ES-I3 (cell line): ENCODE data around the gene KRABD2.

Experiments
- H3K36me3 ChIP-seq: 2 replicates; pipeline ENCODE4 v1.6.1; 2013; ENCODE audit warnings: mild to moderate bottlenecking, low read length, control low read depth, moderate library complexity; ENCODE audit not compliant: insufficient read depth
- H3K4me1 ChIP-seq: 2 replicates; pipeline ENCODE4 v1.6.1; 2013; ENCODE audit warnings: mild to moderate bottlenecking, control low read depth, low read length; ENCODE audit not compliant: insufficient read depth
- H3K9ac ChIP-seq: 2 replicates; pipeline ENCODE4 v1.6.1; 2013; ENCODE audit warnings: low read depth, mild to moderate bottlenecking, low read length, moderate library complexity
- H3K9me3 ChIP-seq: 2 replicates; pipeline ENCODE4 v1.6.1; 2013; ENCODE audit warnings: mild to moderate bottlenecking, low read length, moderate library complexity; ENCODE audit not compliant: control insufficient read depth, insufficient read depth

KRABD2 gene

GRCh38 chr17:8376271-8377067 is at the start of gene KRABD2:
Gene KRABD2 (minus strand): TSS chr17:8376704.
- peaks cover 9% of the 10 kb centered on the region for H3K4me1 ChIP-seq
- peaks cover 34% of the 10 kb centered on the region for H3K36me3 ChIP-seq
- H3K9me3 ChIP-seq = no peaks in the 10 kb centered on the region; the same call in 1 of the 2 replicates
- peak within 1 kb of the TSS; percentile 85 for H3K9ac ChIP-seq

- Histone ChIP-seq H3K4me1 (no peaks in the 10 kb centered on the region), H3K36me3 (no peaks in the 10 kb centered on the region), H3K9ac (no peak overlapping the region), H3K9me3 (no peaks in the 10 kb centered on the region)
Measured at GRCh38 chr17:8421571-8421970, 45.1 kb upstream of the KRABD2 start.

GRCh38 chr17:8420041-8420934 is 43.8 kb upstream of the KRABD2 start:
- Histone ChIP-seq H3K9ac (no peak overlapping the region), H3K9me3 (no peaks in the 10 kb centered on the region), H3K36me3 (no peaks in the 10 kb centered on the region), H3K4me1 (no peaks in the 10 kb centered on the region)

GRCh38 chr17:8419305-8419704 is 42.8 kb upstream of the KRABD2 start:
- Histone ChIP-seq H3K4me1 (no peaks in the 10 kb centered on the region), H3K36me3 (no peaks in the 10 kb centered on the region), H3K9me3 (no peaks in the 10 kb centered on the region), H3K9ac (no peak overlapping the region)

GRCh38 chr17:8418471-8418870 is 42.0 kb upstream of the KRABD2 start:
- Histone ChIP-seq H3K9ac (no peak overlapping the region), H3K9me3 (no peaks in the 10 kb centered on the region)

GRCh38 chr17:8417806-8418205 is 41.3 kb upstream of the KRABD2 start:
- Histone ChIP-seq H3K9me3 (no peaks in the 10 kb centered on the region), H3K36me3 (no peaks in the 10 kb centered on the region), H3K9ac (no peak overlapping the region), H3K4me1 (no peaks in the 10 kb centered on the region)

More at GRCh38 chr17:8418471-8418870, 42.0 kb upstream of the KRABD2 start:
- H3K36me3 ChIP-seq = no peaks in the 10 kb centered on the region
- H3K4me1 ChIP-seq = no peaks in the 10 kb centered on the region

GRCh38 chr17:8413938-8414337 is 37.4 kb upstream of the KRABD2 start:
- no peaks in the 10 kb centered on the region for H3K9me3 ChIP-seq

GRCh38 chr17:8413328-8413727 is 36.8 kb upstream of the KRABD2 start:
- Histone ChIP-seq H3K9me3 (no peaks in the 10 kb centered on the region), H3K36me3 (no peaks in the 10 kb centered on the region), H3K4me1 (peaks cover 4% of the 10 kb centered on the region; the same call in 1 of the 2 replicates), H3K9ac (no peak overlapping the region)

More at GRCh38 chr17:8413938-8414337, 37.4 kb upstream of the KRABD2 start:
- H3K9ac ChIP-seq = no peak overlapping the region
- no peaks in the 10 kb centered on the region; the same call in 1 of the 2 replicates for H3K4me1 ChIP-seq
- H3K36me3 ChIP-seq = no peaks in the 10 kb centered on the region

- no peaks in the 10 kb centered on the region for H3K9me3 ChIP-seq
- no peaks in the 10 kb centered on the region for H3K36me3 ChIP-seq
- H3K9ac ChIP-seq = no peak overlapping the region
- H3K4me1 ChIP-seq = peaks cover 6% of the 10 kb centered on the region; the same call in 1 of the 2 replicates
Measured at GRCh38 chr17:8412089-8412488, 35.6 kb upstream of the KRABD2 start.

GRCh38 chr17:8410883-8411238 is 34.4 kb upstream of the KRABD2 start:
- H3K9ac ChIP-seq = peak overlapping the region; percentile 2; the same call in 1 of the 2 replicates
- no peaks in the 10 kb centered on the region for H3K36me3 ChIP-seq
- H3K4me1 ChIP-seq = peaks cover 6% of the 10 kb centered on the region; the same call in 1 of the 2 replicates
- no peaks in the 10 kb centered on the region for H3K9me3 ChIP-seq

- Histone ChIP-seq H3K4me1 (peaks cover 6% of the 10 kb centered on the region; the same call in 1 of the 2 replicates), H3K9ac (peak overlapping the region; percentile 2; the same call in 1 of the 2 replicates), H3K36me3 (no peaks in the 10 kb centered on the region), H3K9me3 (no peaks in the 10 kb centered on the region)
Measured at GRCh38 chr17:8409966-8410882, 33.7 kb upstream of the KRABD2 start.

- no peaks in the 10 kb centered on the region for H3K9me3 ChIP-seq
- no peak overlapping the region for H3K9ac ChIP-seq
- no peaks in the 10 kb centered on the region for H3K36me3 ChIP-seq
- H3K4me1 ChIP-seq = peaks cover 6% of the 10 kb centered on the region; the same call in 1 of the 2 replicates
Measured at GRCh38 chr17:8408371-8408770, 31.9 kb upstream of the KRABD2 start.

GRCh38 chr17:8406174-8406573 is 29.7 kb upstream of the KRABD2 start:
- Histone ChIP-seq H3K9ac (no peak overlapping the region), H3K9me3 (no peaks in the 10 kb centered on the region), H3K4me1 (peaks cover 6% of the 10 kb centered on the region; the same call in 1 of the 2 replicates), H3K36me3 (no peaks in the 10 kb centered on the region)
